GM23248 (cell line): Measurements from ENCODE around the gene ZNF821. TPM values are rescaled to one million over a fixed set of nuclear protein-coding genes. Genes with fewer than 3 reads are reported as not detected.

Source experiments
- DNase-seq: peaks from one replicate; pipeline ENCODE4 v3.0.0-alpha.2; 2015
- H2AFZ ChIP-seq: fragments of 200-600 bp; sonication (generic); 2 replicates; pipeline ENCODE4 v1.6.1; 2016; ENCODE audit warnings: antibody characterized with exemption
- H3F3A ChIP-seq: fragments of 200-600 bp; sonication (generic); 2 replicates; pipeline ENCODE4 v1.6.1; 2016; ENCODE audit warnings: mild to moderate bottlenecking, antibody characterized with exemption, mixed run types; ENCODE audit not compliant: insufficient read depth
- H3K27ac ChIP-seq: fragments of 200-600 bp; sonication (generic); 2 replicates; pipeline ENCODE4 v1.5.1; 2016; ENCODE audit warnings: mild to moderate bottlenecking
- H3K27me3 ChIP-seq: fragments of 200-600 bp; sonication (generic); replicated peaks from 2 replicates; pipeline ENCODE4 v1.6.1; 2016; ENCODE audit warnings: mild to moderate bottlenecking; ENCODE audit not compliant: insufficient read depth
- H3K36me3 ChIP-seq: fragments of 200-600 bp; sonication (generic); 2 replicates; pipeline ENCODE4 v1.6.1; 2016; ENCODE audit warnings: low read depth, mild to moderate bottlenecking
- H3K4me1 ChIP-seq: fragments of 200-600 bp; sonication (generic); 2 replicates; pipeline ENCODE4 v1.6.1; 2016; ENCODE audit warnings: mild to moderate bottlenecking; ENCODE audit not compliant: insufficient read depth
- H3K4me2 ChIP-seq: fragments of 200-600 bp; sonication (generic); one replicate; pipeline ENCODE4 v1.6.1; 2016; ENCODE audit warnings: mild to moderate bottlenecking; ENCODE audit not compliant: unreplicated experiment
- H3K4me3 ChIP-seq: fragments of 200-600 bp; sonication (generic); 2 replicates; pipeline ENCODE4 v1.5.1; 2016; ENCODE audit warnings: mild to moderate bottlenecking
- H3K79me2 ChIP-seq: fragments of 200-600 bp; sonication (generic); 2 replicates; pipeline ENCODE4 v1.6.1; 2016; ENCODE audit warnings: mild to moderate bottlenecking; ENCODE audit not compliant: insufficient read depth
- H3K9ac ChIP-seq: fragments of 200-600 bp; sonication (generic); 2 replicates; pipeline ENCODE4 v1.6.1; 2016; ENCODE audit warnings: mild to moderate bottlenecking
- H3K9me2 ChIP-seq: fragments of 200-600 bp; sonication (generic); 2 replicates; pipeline ENCODE4 v1.6.1; 2016; ENCODE audit warnings: mixed run types, mild to moderate bottlenecking, moderate library complexity; ENCODE audit not compliant: insufficient read depth
- H3K9me3 ChIP-seq: fragments of 200-600 bp; sonication (generic); one replicate; pipeline ENCODE4 v1.6.1; 2017; ENCODE audit warnings: low read depth
- H4K20me1 ChIP-seq: fragments of 200-600 bp; sonication (generic); 2 replicates; pipeline ENCODE4 v1.6.0; 2016; ENCODE audit not compliant: insufficient read depth
- EZH2 ChIP-seq: fragments of 200-600 bp; sonication (generic); IDR thresholded peaks from 2 replicates; pipeline ENCODE4 v1.6.1; 2018; ENCODE audit warnings: antibody characterized with exemption, mild to moderate bottlenecking; ENCODE audit not compliant: insufficient read depth, poor library complexity, severe bottlenecking
- EZH2phosphoT487 ChIP-seq: fragments of 200-600 bp; sonication (generic); IDR thresholded peaks from 2 replicates; pipeline ENCODE4 v1.6.1; 2018; ENCODE audit warnings: antibody characterized with exemption, moderate library complexity, mild to moderate bottlenecking, low read depth; ENCODE audit not compliant: insufficient read depth
- WGBS, 2 experiments: methylation state at CpG; one replicate each; pipeline ENCODE4 v1.1.6; 2015 to 2017; ENCODE audit warnings: low lambda C conversion rate in 2 of 2, low coverage in 1 of 2; ENCODE audit errors: missing lambda C conversion rate in 2 of 2; 5-methylcytosine and 5-hydroxymethylcytosine counted together
- in situ Hi-C: fragments of 300-500 bp; cut with MboI; formaldehyde crosslinking; loops from 2 replicates; pipeline ENCODE4 v1.15.0; 2020
- polyA plus RNA-seq: library from polyadenylated mRNA; unstranded; fragments of >200 nt; fragmentation: Nextera tagmentation; extraction: Ambion mirVana; gene quantifications from 2 replicates; pipeline ENCODE4 v1.2.1, GENCODE V29; 2016
- total RNA-seq: library from RNA; depleted of rRNA; stranded (reverse); fragments of >200 nt; shearing (Covaris generic); gene quantifications from 2 replicates; pipeline ENCODE4 v1.2.3, GENCODE V29; 2014

ZNF821 gene
- total and polyA plus RNA-seq, 2 experiments from 2014 or later: 6.3 to 21.4 TPM

GRCh38 chr16:71924710-71925109 lies 40.7 kb upstream of the ZNF821 start:
- Histone ChIP-seq H3K9me3 (no peaks in the 10 kb centered on the region), H3K4me3 (no peak overlapping the region), H4K20me1 (peaks cover 14% of the 10 kb centered on the region; the same call in 1 of the 2 replicates), H3K79me2 (peaks cover 78% of the 10 kb centered on the region), H2AFZ (no peak overlapping the region), H3K4me1 (peaks cover 43% of the 10 kb centered on the region), H3K9me2 (no peaks in the 10 kb centered on the region), H3F3A (peaks cover 39% of the 10 kb centered on the region), H3K27me3 (no peaks in the 10 kb centered on the region), H3K9ac (no peak overlapping the region), H3K27ac (no peak overlapping the region), H3K4me2 (no peak overlapping the region), H3K36me3 (peaks cover 67% of the 10 kb centered on the region)
- DNase-seq: no peak
- 90 to 100% methylated on average over 2 of the region's 2 CpGs for WGBS, 2 experiments
- in situ Hi-C loops: no loop called here
- TF ChIP-seq EZH2phosphoT487: no peak
- TF ChIP-seq EZH2: no peak

GRCh38 chr16:71923941-71924690 lies 40.1 kb upstream of the ZNF821 start:
- Histone ChIP-seq H3K27me3 (no peaks in the 10 kb centered on the region), H2AFZ (no peak overlapping the region), H3K9me3 (no peaks in the 10 kb centered on the region), H3K36me3 (peaks cover 73% of the 10 kb centered on the region), H3K79me2 (peaks cover 78% of the 10 kb centered on the region), H3F3A (peaks cover 45% of the 10 kb centered on the region), H3K9me2 (no peaks in the 10 kb centered on the region), H4K20me1 (peaks cover 19% of the 10 kb centered on the region; the same call in 1 of the 2 replicates), H3K4me3 (no peak overlapping the region), H3K9ac (no peak overlapping the region), H3K27ac (no peak overlapping the region), H3K4me1 (peaks cover 37% of the 10 kb centered on the region), H3K4me2 (no peak overlapping the region)
- WGBS, 2 experiments: 87% methylated on average over 10 of the region's 10 CpGs
- TF ChIP-seq EZH2phosphoT487: no peak
- in situ Hi-C loops: no loop called here
- peak; percentile 29 for DNase-seq

- no peaks in the 10 kb centered on the region for H3K9me2 ChIP-seq
- no peak overlapping the region for H3K9ac ChIP-seq
- in situ Hi-C loops: no loop called here
- peaks cover 96% of the 10 kb centered on the region for H3K79me2 ChIP-seq
- no peak for DNase-seq
- H3K4me1 ChIP-seq: peaks cover 25% of the 10 kb centered on the region
- no peak for TF ChIP-seq EZH2
- TF ChIP-seq EZH2phosphoT487: no peak
- no peak overlapping the region for H3K4me2 ChIP-seq
- no peaks in the 10 kb centered on the region for H3K9me3 ChIP-seq
- 94 to 97% methylated on average over 2 of the region's 2 CpGs for whole genome bisulfite sequencing, 2 experiments
- no peaks in the 10 kb centered on the region for H3K27me3 ChIP-seq
- no peak overlapping the region for H3K4me3 ChIP-seq
- peaks cover 27% of the 10 kb centered on the region for H4K20me1 ChIP-seq
- H3K27ac ChIP-seq: no peak overlapping the region
- peaks cover 82% of the 10 kb centered on the region for H3K36me3 ChIP-seq
- H2AFZ ChIP-seq: no peak overlapping the region
- H3F3A ChIP-seq: peaks cover 36% of the 10 kb centered on the region
These were observed 36.7 kb upstream of the ZNF821 start for GRCh38 chr16:71920658-71921057.

GRCh38 chr16:71919035-71919434 lies 35.1 kb upstream of the ZNF821 start:
- DNase-seq: no peak
- TF ChIP-seq EZH2phosphoT487: no peak
- TF ChIP-seq EZH2: no peak
- no peak overlapping the region for H3K9ac ChIP-seq
- H3K27me3 ChIP-seq: no peaks in the 10 kb centered on the region
- H3K4me2 ChIP-seq: no peak overlapping the region
- in situ Hi-C loops: no loop called here
- 97 to 98% methylated on average over 3 of the region's 3 CpGs for WGBS, 2 experiments
- H3F3A ChIP-seq: peaks cover 29% of the 10 kb centered on the region
- H2AFZ ChIP-seq: no peak overlapping the region
- H3K27ac ChIP-seq: no peak overlapping the region
- H3K9me2 ChIP-seq: no peaks in the 10 kb centered on the region
- peaks cover 21% of the 10 kb centered on the region for H3K4me1 ChIP-seq
- H3K36me3 ChIP-seq: peaks cover 79% of the 10 kb centered on the region
- H3K9me3 ChIP-seq: no peaks in the 10 kb centered on the region
- no peak overlapping the region for H3K4me3 ChIP-seq
- H4K20me1 ChIP-seq: peaks cover 40% of the 10 kb centered on the region
- H3K79me2 ChIP-seq: peaks cover 100% of the 10 kb centered on the region
